ENCODE results near the gene MED13L.

Gene MED13L

GRCh38 chr12:115960868-115961802 lies 316.4 kb downstream of the MED13L start:
- DNase-seq = no peak

DNA sequence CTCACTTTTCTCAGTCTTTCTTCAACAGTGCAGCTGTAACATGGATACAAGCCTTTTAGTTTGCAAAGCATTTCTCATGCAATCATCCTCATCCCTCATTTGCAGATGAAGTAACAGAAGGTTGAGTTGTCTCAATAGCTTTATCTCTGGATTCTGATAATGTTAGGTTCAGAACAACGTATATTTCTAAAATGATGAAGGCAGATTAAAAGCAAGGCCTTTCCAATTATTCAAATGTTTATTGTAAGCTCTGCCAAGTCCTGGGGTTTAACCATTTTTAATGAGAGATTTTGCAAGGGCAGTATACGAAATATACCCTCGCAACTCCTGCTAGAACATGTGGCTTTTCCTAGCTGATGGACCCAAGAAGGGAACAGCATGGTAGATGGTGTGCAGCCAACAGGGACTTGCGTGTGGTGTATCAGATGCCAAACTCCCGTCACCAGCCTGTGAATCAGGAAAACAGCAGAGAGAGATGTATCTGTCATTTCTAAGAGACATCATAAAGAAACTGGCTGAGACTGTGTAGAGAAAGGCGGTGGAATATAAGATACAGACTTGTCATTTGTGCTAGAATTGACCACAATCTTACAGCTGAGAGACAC lies 319.7 kb downstream of the MED13L start:
- no peak for DNase-seq

DNA sequence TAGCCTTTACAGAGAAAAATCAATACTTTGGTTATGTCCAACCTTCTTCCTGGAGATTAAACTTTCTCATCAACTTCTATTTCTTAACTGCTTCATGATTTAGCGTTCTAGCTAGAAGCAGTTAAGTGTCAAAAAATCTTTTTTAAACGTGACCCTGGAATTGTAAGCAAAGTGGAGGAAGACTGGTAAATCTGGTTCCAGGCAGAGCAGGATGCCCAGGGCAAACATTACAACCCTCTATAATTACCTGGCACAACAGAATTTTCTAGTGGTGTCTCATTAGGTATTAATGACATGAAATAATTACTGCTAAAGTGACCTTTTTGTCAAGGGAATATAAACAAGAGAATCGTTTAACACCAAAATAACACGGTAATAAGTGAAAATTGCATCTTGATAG lies 320.8 kb downstream of the MED13L start:
- DNase-seq = no peak

- DNase-seq = no peak
Observed at GRCh38 chr12:115956236-115956635, 321.3 kb downstream of the MED13L start.

DNA sequence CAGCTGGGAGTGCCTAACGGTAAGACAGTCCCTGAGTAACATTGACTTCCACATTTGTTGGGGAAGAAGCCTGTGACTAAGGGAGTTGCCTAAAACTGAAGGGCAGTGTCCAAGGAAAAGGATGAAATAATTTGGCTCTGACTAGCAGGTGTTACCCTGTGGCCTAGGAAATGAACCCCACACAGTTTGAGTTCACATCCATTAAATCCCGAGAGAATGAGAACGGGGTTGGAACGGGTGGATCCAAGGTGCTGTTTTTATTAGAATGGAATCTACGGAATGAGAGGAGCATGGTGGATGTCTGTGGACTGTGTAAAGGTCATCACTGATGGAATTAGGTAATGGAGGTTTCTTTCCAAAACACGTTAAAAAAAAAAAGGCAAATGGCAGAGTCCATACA lies 324.0 kb downstream of the MED13L start:
- no peak for DNase-seq

- no peak for DNase-seq
Observed at GRCh38 chr12:115953031-115953430, 324.5 kb downstream of the MED13L start.

GRCh38 chr12:115950959-115951358 lies 326.5 kb downstream of the MED13L start:
- no peak for DNase-seq

DNA sequence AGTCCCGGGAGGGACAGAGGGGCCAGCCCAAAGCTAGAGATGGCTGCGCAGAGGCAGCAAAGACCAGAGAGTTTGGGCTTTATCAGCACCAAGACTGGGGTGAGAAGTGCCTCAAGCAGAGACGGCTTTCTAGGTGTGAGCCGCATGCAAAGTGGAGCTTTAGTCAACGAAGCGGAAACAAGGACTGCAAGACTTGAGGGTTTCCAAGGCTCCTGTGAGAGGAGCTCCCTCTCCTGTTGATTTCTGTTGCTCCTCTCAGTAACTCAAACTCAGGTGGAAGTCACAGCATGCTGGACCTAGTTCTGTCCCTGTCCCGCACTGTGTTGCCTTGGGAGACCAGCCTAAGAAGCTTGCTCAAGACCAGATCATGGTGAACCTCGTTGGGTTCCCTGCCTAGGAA lies 327.8 kb downstream of the MED13L start:
- no peak for DNase-seq

DNA sequence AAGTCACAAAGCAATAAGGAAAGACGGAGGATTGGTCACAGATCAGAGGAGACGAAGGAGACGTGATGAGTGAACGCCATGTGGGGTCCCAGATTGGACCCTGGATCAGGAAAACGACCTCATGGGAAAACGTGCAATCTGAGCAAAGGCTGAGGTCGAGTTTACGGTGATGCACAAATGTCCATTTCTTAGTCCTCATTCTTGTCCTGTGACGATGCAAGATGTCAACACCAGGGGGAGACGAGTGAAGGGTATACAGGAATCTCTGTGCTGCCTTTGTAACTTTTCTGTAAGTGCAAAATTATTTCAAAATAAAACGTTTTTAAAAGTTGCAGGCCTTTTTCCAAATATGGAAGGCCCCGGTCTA lies 329.8 kb downstream of the MED13L start:
- DNase-seq = no peak

- DNase-seq = no peak
Observed at GRCh38 chr12:115946867-115947695, 330.4 kb downstream of the MED13L start.

GRCh38 chr12:115946092-115946491 lies 331.4 kb downstream of the MED13L start:
- DNase-seq = no peak

- DNase-seq = no peak
Observed at GRCh38 chr12:115945491-115945885, 332.0 kb downstream of the MED13L start.

DNA sequence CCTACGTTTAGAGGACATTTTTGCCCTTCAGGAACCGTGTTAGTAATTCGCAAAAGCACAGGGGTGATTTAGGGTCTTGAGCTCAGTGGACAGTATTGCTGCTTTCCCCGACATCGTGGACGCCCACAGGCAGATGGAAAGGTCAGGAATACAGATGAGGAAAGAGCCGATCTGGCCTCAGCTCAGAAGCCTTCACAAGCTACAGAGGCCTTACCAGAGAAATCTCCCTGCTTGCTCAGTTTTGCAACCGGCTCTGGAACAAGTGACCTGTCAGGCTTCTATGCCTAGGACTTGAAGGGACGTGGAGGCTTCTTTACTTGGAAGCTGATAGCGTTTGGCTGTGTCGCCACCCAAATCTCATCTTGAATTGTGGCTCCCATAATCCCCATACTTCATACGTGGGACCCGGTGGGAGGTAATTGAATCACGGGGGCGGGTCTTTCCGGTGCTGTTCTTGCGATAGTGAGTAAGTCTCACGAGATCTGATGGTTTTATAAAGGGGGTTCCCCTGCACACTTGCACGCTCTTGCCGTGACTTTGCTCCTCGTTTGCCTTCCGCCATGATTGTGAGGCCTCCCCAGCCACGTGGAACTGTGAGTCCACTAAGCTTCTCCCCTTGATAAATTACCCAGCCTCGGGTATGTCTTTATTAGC lies 332.5 kb downstream of the MED13L start:
- DNase-seq = no peak

DNA sequence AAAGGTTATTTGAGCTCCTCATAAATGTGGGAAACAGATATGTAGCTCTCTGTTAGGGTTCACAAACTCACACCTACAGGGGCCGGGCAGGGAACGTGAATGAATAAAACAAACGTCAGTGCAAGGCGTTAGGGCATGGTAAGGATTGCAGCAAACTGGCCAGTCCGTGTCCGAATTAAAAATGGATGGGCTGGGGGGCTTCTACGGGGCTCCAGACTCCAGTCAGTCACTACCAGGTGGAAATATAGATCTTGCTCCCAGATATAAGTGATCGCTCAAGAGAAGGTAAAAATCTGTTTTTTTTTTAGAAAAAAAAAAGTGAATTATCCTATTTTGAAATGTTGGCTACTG lies 333.1 kb downstream of the MED13L start:
- no peak for DNase-seq

DNA sequence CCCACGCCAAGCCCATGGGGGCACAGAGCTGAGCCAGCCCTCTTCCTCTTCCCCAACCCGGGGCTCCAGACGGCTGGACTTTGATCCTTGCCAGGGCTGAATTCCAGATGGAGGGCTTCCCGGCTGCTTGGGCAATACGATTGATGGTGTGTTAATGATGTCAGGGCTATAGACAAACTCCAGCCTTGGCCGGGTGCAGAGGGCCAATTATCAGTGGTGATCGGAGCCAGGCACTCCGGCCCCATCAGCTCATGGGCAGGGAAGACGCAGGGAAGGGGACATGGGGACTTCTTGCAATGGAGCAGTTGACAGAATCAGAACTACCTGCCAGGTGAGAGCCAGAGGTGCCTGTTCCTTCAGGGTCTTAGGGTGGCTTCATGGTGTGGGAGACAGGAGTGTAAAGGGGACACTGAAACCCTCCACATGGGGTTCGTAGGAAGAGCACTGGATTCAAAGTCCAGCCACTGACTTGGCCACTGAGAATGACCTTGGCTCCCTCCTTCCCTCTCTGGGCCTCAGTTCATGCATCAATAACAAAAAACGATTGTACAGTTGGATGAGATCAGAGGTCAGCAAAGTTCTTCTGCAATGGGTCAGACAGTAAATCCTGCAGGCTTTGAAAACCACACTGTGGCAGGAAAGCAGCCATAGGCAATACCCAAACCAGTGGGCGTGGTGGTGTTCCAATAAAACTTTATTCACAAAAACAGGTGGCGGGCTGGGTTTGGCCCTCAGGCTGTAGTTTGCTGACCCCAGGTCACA lies 333.7 kb downstream of the MED13L start:
- no peak for DNase-seq

- DNase-seq = no peak
Observed at GRCh38 chr12:115943310-115943629, 334.2 kb downstream of the MED13L start.

- DNase-seq = no peak
Observed at GRCh38 chr12:115942346-115942745, 335.1 kb downstream of the MED13L start.

DNA sequence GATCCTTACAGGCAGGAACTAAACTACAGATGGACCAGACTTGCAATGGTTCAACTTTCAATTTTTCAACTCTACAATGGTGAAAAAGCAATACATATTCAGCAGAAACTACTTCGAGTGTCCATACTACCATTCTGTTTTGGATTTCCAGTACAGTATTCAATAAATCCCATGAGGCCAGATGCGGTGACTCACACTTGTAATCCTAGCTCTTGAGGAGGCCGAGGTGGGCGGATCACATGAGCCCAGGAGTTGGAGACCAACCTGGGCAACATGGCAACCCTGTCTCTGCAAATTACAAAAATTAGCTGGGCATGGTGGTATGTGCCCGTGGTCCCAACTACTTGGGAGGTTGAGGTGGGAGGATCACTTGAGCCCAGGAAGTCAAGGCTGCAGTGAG lies 336.1 kb downstream of the MED13L start:
- DNase-seq = no peak

DNA sequence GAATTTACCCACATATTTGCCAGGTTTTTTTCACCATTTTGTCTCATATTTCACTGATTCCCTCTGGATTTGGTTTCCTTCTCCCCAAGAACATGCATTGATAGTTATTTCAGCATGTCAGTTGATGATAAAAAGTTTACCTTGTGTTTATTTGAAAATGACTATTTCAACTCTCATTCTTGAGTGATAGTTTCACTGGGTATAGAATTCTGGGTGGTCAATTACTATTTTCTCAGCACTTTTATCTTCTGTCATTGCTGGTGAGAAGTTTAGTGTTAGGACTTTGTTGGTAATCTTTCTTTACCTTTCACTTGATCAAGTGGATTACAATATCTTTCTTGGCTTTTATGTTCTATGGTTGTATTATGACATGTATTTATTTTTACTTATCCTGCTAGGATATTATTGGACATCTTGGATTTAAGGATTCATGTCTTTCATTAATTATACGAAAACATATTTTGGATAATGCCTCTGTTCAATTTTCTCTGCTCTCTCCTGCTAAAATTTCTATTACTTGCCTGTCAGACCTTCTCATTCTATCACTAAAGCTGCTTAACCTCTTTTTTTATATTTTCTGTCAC lies 338.6 kb downstream of the MED13L start:
- DNase-seq = no peak

DNA sequence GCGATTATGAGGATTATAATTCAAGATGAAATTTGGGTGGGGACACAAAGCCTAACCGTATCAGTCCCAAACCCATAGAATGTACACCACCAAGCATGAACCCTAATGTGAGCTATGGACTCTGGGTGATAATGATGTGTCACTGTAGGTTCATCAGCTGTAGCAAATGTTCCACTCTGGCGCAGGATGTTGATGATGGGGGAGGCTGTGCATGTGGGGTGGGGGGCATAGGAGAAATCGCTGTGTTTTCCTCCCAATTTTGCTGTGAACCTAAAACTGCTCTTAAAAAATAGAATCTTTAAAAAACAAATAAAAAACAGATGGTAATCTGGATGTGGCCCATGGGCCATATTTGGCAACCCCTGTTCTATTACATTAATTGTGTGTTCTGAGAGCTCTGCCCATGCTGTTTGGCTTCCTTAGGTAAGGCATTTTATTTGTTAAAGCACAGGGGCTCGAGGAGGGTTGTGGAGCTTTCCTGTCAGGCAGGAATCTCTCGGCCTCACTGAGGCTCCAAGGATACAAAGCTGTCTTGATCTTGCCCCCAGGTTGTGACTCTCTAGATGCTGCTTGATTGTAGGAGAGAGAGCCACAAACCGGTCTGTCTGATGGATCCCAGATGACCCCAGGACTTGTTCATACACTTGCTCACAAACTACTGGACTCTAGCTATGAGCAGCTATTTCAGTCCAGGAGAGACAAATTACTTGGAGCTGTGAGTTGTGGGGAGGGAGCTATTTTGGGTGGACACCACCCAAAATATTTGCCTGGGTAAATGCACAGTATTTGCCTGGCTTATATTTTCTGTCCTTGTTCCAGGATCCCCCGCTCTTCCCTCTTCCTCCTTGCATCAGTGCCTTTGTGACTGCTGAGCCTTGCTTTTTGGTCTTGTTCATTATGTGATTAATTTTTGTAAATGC lies 340.2 kb downstream of the MED13L start:
- DNase-seq = no peak

DNA sequence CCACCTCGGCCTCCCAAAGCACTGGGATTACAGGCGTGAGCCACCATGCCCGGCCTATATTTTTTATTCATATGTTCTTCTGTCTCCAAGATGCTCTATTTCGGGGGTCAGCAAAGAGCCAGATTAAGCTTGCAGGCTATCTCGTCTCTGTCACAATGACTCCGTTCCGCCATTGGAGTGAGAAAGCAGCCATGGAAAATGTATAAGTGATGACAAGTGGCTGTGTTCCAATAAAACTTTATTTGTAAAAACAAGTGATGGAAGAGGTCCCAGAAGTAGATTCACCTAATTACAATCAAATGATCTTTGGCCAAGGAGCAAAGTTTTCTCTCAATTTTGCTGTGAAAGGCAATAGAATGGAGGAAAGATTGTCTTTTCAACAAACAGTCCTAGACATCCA lies 342.6 kb downstream of the MED13L start:
- no peak for DNase-seq

Data from NCI-H1092 treated with DMSO at 0.1 percent for 48 hours (cell line).